ENCODE measurements around the gene ANKRD40.

DNA sequence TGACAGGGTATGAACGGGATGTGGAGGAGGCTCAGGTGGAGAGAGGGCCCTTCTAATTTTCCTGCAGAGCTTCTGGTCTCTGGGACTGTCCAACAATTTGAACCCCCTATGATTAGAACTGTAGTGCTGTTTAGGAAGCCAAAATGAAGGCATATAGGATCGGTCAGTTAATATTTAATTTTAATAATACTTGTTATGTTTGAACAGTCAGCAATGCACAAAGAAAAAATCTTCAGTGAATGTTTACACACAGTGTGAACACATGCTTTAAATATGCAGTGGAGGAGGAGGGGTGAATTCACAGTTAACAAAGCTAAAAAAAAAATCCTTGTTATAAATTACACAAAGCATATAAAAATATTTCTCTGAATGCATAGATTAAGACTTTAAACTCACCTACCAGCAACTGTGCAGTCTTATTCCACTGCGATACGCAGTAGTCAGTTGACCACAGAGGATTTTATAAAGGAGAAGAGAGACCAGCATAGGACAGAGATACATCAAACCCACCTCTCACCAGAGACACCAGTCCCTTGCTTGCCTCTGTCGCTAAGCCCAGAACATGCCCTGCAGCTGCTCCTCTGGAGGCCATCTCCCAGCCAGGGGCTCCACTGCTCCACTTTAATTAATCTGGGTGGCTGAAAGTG is 14.6 kb downstream of the ANKRD40 start:
- TF ChIP-seq, protein P1, sequence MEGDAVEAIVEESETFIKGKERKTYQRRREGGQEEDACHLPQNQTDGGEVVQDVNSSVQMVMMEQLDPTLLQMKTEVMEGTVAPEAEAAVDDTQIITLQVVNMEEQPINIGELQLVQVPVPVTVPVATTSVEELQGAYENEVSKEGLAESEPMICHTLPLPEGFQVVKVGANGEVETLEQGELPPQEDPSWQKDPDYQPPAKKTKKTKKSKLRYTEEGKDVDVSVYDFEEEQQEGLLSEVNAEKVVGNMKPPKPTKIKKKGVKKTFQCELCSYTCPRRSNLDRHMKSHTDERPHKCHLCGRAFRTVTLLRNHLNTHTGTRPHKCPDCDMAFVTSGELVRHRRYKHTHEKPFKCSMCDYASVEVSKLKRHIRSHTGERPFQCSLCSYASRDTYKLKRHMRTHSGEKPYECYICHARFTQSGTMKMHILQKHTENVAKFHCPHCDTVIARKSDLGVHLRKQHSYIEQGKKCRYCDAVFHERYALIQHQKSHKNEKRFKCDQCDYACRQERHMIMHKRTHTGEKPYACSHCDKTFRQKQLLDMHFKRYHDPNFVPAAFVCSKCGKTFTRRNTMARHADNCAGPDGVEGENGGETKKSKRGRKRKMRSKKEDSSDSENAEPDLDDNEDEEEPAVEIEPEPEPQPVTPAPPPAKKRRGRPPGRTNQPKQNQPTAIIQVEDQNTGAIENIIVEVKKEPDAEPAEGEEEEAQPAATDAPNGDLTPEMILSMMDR (IDR thresholded peaks at IDR 0.05) = no peak
- TF ChIP-seq POLR2A (IDR thresholded peaks at IDR 0.05) = no peak
